Colon (tissue), 2 donors: ENCODE data around the gene CASQ2.
"Not testable (repeated sequence)": the region's sequence is repeated elsewhere in the genome, so short reads cannot be mapped to it uniquely, and the experiment has no call there.

Source experiments
- FAIRE-seq: peaks from 2 replicates; lab custom pipeline; 2012; peaks lifted over from hg19 to GRCh38; lab: Jason Lieb, UNC
- donor health status: control.
- donor health status: control.

Gene CASQ2

DNA sequence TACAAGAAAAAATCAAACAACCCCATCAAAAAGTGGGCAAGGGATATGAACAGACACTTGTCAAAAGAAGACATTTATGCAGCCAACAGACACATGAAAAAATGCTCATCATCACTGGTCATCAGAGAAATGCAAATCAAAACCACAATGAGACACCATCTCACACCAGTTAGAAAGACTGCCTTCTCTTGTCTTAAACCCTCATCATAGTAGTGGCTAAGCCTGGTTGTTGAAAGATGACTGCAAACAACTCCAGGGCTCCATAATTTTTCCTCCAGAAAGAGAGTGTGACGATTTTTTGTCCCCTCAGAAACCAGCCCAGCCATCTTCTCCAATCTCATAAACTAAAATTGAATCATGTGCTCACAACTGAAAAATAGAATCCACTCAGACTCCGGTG is 12.1 kb upstream of the CASQ2 start:
- FAIRE-seq: not testable (repeated sequence)

DNA sequence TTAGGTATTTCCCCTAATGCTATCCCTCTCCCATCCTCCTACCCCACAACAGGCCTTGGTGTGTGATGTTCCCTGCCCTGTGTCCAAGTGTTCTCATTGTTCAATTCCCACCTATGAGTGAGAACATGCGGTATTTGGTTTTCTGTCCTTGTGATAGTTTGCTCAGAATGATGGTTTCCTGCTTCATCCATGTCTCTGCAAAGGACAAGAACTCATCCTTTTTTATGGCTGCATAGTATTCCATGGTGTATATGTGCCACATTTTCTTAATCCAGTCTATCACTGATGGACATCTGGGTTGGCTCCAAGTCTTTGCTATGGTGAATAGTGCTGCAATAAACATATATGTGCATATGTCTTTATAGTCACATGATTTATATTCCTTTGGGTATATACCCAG is 10.6 kb upstream of the CASQ2 start:
- FAIRE-seq: not testable (repeated sequence)

GRCh38 chr1:115771847-115772457 is 3.4 kb upstream of the CASQ2 start:
- no peak for FAIRE-seq

GRCh38 chr1:115771094-115771846 is 2.8 kb upstream of the CASQ2 start:
- no peak for FAIRE-seq

- no peak for FAIRE-seq
Measured at GRCh38 chr1:115767403-115767802, 1.1 kb downstream of the CASQ2 start.

DNA sequence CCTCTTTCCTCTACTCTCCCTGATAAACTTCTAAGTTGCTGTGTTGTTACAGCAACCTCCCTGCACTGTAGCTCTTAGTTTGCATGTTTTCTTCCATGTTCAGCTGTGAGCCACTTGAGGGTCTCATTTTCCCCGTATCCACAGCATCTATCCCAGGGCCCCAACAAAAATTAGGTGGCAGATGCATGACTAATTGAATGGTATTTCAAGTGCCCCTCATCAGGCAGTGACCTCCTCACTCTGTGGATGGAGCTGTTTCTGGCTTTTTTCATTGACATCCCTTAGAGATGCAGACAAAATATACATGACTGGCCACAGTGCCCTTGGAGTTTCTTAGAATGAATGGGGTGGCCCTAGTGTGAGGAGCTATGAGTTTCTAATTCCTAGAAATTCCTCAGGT is 3.4 kb downstream of the CASQ2 start:
- FAIRE-seq: no peak

GRCh38 chr1:115764541-115764940 is 4.0 kb downstream of the CASQ2 start:
- FAIRE-seq: no peak

DNA sequence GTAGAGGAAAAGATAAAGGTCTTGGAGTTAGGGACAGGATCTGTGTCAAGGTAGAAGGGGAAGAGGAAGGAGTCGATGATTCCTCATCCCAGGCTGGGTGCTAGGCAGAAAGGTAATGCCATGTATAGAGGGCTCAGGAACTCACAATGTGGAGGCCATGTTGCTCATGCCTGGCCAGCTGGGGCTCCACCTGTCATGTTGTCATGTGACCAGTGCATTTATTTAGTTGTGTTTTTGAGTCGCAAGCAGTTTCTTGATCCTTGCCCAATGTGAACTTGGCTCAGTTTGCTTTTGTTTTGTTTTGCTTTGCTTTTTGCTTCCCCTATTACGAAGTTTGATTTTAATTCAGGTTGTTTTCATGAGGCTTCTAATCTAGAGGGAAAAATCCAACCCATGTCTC is 5.7 kb downstream of the CASQ2 start:
- FAIRE-seq: no peak

GRCh38 chr1:115761601-115762302 is 6.8 kb downstream of the CASQ2 start:
- no peak for FAIRE-seq

GRCh38 chr1:115757856-115758255 is 10.7 kb downstream of the CASQ2 start:
- FAIRE-seq: no peak

DNA sequence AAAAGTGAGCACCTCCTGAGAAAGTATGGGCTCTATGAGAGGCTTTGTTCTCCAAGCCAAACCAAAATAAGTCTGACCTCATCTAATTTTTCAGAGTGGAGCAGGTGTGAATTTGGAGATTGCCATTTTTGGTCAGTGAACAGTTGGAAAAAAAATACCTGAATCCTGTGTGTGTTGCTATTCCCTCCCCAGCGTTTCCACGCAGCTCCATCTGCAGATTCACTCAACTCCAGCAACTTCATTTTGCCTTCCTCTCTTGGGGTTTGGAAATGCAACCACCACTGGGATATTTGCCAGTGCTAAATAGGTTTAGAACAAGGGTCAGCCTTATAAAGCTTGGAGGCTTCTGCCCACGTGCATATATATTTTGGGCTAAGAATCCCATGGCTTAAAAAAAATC is 11.2 kb downstream of the CASQ2 start:
- no peak for FAIRE-seq

DNA sequence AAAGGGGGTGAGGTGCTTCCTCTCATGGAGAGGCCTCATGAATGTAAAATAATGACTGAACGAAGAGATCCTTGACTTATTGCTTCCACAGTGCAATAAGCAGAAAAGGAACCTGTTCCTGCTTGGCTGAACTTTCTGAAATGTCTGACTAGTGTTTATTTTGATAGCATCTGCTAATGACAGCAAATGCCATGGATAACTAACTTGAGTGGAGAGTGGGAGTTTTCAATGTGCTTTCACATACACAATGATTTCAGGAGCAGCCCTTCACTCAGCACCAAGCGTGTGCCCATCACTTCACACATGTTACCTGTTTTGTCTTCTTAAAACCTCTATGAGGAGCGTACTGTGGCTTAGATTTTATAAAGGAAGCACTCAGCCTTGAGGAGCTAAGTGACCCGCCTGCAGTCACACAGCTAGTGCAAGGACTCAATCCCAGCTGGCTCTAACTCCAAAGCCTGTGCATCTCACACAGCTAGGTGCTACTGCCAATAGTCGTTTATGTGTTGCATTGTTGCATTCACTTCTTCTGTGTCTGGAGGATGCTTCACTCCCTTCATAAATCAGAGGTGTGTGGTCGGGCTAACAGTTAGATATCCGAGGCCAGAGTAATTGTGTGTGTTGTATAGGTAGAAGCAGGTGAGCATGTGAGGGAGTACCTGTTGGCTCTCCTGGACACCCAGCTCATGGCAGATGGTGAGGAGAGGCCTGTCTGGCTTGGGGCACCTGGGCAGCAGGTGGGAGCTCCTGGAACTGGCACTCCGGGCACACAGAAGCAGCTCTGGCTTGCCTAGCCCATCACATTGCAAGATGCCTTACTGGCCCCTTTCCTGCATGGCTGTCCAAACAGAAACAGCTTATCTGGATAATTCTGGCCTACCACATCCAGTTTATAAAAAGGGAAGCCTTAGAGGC is 12.8 kb downstream of the CASQ2 start:
- FAIRE-seq: no peak

- FAIRE-seq: no peak
Measured at GRCh38 chr1:115753830-115754229, 14.7 kb downstream of the CASQ2 start.

- FAIRE-seq: no peak
Measured at GRCh38 chr1:115753361-115753760, 15.2 kb downstream of the CASQ2 start.

- FAIRE-seq: no peak
Measured at GRCh38 chr1:115748401-115749150, 19.9 kb downstream of the CASQ2 start.

GRCh38 chr1:115746021-115746690 is 22.4 kb downstream of the CASQ2 start:
- no peak for FAIRE-seq

DNA sequence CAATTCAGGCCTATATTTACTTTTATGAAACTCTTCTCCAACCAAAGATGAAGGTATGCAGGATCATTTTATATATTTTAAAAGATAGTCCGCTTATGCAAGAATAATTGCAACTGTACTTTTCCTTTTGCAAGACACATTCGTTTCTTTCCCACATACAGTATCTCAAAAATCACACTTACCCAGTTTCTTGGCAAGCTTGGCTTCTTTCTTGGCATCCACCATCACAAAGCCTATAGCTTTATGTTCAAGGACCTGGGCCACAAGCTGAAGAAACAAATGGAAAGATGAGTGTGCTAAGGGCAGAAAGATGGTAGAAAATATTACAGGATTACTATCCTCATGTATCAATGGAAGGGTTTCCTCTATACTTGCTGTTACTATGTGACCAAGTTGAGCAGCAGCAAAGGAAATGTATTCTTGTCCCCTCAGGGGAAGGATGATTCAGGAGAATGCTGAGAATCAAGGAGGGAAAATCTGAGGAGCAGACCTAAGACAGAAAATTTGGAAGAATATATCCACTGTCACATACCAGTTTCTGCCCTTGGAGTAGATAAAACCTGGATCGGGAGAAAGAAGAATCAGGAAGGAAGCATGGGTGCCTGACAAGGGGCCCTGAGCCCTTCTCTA is 23.8 kb downstream of the CASQ2 start:
- no peak for FAIRE-seq

GRCh38 chr1:115740811-115741210 is 27.7 kb downstream of the CASQ2 start:
- FAIRE-seq: no peak

DNA sequence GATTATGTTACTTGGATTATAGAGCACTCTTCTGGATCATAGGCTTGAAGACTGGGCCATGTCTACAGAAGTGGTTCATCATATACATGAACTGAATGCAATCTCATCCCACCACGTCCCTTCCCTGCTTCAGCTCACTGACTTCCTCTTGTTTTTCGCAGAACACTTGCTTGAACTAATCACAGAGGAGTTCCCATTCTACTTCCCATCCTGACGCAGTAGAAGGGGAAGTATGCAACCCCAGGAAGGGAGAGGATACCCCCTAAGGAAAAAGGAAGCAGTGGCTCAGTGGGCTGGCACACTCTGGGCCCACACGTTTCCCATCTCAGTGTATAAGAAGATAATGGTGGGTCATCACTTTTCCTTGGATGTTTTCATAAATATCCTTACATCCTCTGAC is 36.2 kb downstream of the CASQ2 start:
- no peak for FAIRE-seq

DNA sequence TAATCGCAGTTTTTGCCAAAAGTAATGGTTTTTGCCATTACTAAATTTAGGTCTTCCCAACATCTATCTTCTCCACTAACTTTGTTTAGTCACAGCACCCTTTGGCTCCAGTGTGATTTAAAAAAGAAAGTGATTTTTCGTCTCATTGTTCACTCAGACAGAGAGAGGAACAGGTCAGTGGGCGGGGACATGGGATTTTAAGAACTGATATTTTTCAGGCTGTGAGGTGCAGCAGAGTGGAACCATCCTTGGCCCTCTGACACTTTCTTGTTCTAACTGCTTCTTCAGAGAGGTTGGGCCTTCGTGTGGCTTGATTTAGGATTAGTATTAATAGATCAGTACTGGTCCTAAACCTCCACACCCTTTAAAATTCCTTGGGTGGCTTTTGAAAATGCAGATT is 38.8 kb downstream of the CASQ2 start:
- no peak for FAIRE-seq

- FAIRE-seq: no peak
Measured at GRCh38 chr1:115728341-115728740, 40.2 kb downstream of the CASQ2 start.
